Kidney capillary endothelial cell (primary cell): Measurements from ENCODE around the gene COBLL1.

Experiments used
- DNase-seq: peaks from one replicate; pipeline ENCODE4 v3.0.0-alpha.2; 2018; ENCODE audit warnings: low spot score

Gene COBLL1

GRCh38 chr2:164821338-164821737 is 20.3 kb downstream of the COBLL1 start:
- DNase-seq, result no peak

GRCh38 chr2:164818149-164819136 is 23.2 kb downstream of the COBLL1 start:
- DNase-seq, result no peak

GRCh38 chr2:164816900-164817299 is 24.7 kb downstream of the COBLL1 start:
- DNase-seq, result no peak

- DNase-seq, result no peak
These were observed 25.6 kb downstream of the COBLL1 start for GRCh38 chr2:164816046-164816445.

GRCh38 chr2:164815071-164815793 is 26.4 kb downstream of the COBLL1 start:
- no peak for DNase-seq

GRCh38 chr2:164813535-164813934 is 28.1 kb downstream of the COBLL1 start:
- DNase-seq, result no peak

- no peak for DNase-seq
These were observed 29.2 kb downstream of the COBLL1 start for GRCh38 chr2:164812378-164812777.

- DNase-seq, result no peak
These were observed 29.8 kb downstream of the COBLL1 start for GRCh38 chr2:164811819-164812218.

- DNase-seq, result no peak
These were observed 30.8 kb downstream of the COBLL1 start for GRCh38 chr2:164810843-164811242.

- no peak for DNase-seq
These were observed 32.8 kb downstream of the COBLL1 start for GRCh38 chr2:164808776-164809175.

GRCh38 chr2:164803776-164804466 is 37.7 kb downstream of the COBLL1 start:
- DNase-seq, result no peak

- no peak for DNase-seq
These were observed 39.4 kb downstream of the COBLL1 start for GRCh38 chr2:164802095-164802707.

- no peak for DNase-seq
These were observed 41.1 kb downstream of the COBLL1 start for GRCh38 chr2:164800572-164800971.

- DNase-seq, result no peak
These were observed 44.0 kb downstream of the COBLL1 start for GRCh38 chr2:164797627-164798026.

- DNase-seq, result no peak
These were observed 44.6 kb downstream of the COBLL1 start for GRCh38 chr2:164796999-164797398.

- no peak for DNase-seq
These were observed 47.0 kb downstream of the COBLL1 start for GRCh38 chr2:164794432-164795231.

GRCh38 chr2:164794016-164794415 is 47.6 kb downstream of the COBLL1 start:
- no peak for DNase-seq

GRCh38 chr2:164793529-164793928 is 48.1 kb downstream of the COBLL1 start:
- DNase-seq, result no peak

- no peak for DNase-seq
These were observed 49.1 kb downstream of the COBLL1 start for GRCh38 chr2:164792316-164793170.

GRCh38 chr2:164789968-164790367 is 51.7 kb downstream of the COBLL1 start:
- no peak for DNase-seq
